H1 (cell line): ENCODE data around the gene SPCS1. TPM values are rescaled to one million over a fixed set of nuclear protein-coding genes. Genes with fewer than 3 reads are reported as not detected.

Experiments used
- BCL11A ChIP-seq, 2 experiments: IDR thresholded peaks; one replicate each; pipeline ENCODE4 v1.6.1; 2011; ENCODE audit warnings: low read depth in 2 of 2, low read length in 2 of 2, mild to moderate bottlenecking in 2 of 2
- CBX5 ChIP-seq: fragments of 300-800, 300-1000 bp; sonication (generic); IDR thresholded peaks from 2 replicates; pipeline ENCODE4 v1.7.1; 2016; ENCODE audit warnings: antibody characterized with exemption, low read length, low read depth
- GTF2F1 ChIP-seq: IDR thresholded peaks from 2 replicates; pipeline ENCODE4 v1.6.1; 2012; ENCODE audit warnings: low read depth, low read length, improper control_type of control experiment, borderline replicate concordance
- HDAC6 ChIP-seq: IDR thresholded peaks from one replicate; pipeline ENCODE4 v1.7.1; 2012; ENCODE audit warnings: low read depth, mild to moderate bottlenecking, inconsistent platforms, low read length, moderate library complexity
- RAD21 ChIP-seq, 2 experiments: IDR thresholded peaks in 1 of 2; conservative IDR thresholded peaks in 1 of 2; 2 replicates each; pipeline ENCODE4 v1.6.1; 2011; ENCODE audit warnings: low read depth in 2 of 2, low read length in 2 of 2, improper control_type of control experiment in 1 of 2, inconsistent platforms in 1 of 2, mild to moderate bottlenecking in 1 of 2, moderate library complexity in 1 of 2
- TBP ChIP-seq: IDR thresholded peaks from 2 replicates; pipeline ENCODE4 v1.6.1; 2011; ENCODE audit warnings: low read depth, low read length, improper control_type of control experiment
- polyA plus RNA-seq, 7 experiments: library from polyadenylated mRNA; depleted of rRNA in 3 of 7; stranded (reverse) in 5 of 7; unstranded in 2 of 7; fragments of >200 nt in 5 of 7; fragments of 200-250 nt in 2 of 7; gene quantifications; 1 replicate in 5 of 7; 2 replicates in 1 of 7; 4 replicates in 1 of 7; pipeline versions ENCODE4 v1.2.1 to v1.2.3, GENCODE V29; 2011 to 2013; ENCODE audit warnings: missing spikeins in 2 of 7, mixed read lengths in 2 of 7
- total RNA-seq: library from RNA; stranded (reverse); fragmentation: NEBNext Ultra II Directional; extraction: Animal tissue kit (Norgen Biotek cat#: 25700); gene quantifications from 2 replicates; pipeline ENCODE4 v1.2.1, GENCODE V29; 2021
- TF ChIP-seq, protein P1 (sequence below): fragments of 300-600 bp; sonication (generic); IDR thresholded peaks from 2 replicates; pipeline ENCODE4 v1.7.1; 2012; ENCODE audit warnings: low read length, moderate library complexity, mild to moderate bottlenecking, inconsistent platforms; ENCODE audit not compliant: insufficient replicate concordance

Gene SPCS1
- total and polyA plus RNA-seq, 2 of the 8 experiments (the other 6 are each of a cell fraction or from before 2014, with no cell fraction given): 104 to 191 TPM

DNA sequence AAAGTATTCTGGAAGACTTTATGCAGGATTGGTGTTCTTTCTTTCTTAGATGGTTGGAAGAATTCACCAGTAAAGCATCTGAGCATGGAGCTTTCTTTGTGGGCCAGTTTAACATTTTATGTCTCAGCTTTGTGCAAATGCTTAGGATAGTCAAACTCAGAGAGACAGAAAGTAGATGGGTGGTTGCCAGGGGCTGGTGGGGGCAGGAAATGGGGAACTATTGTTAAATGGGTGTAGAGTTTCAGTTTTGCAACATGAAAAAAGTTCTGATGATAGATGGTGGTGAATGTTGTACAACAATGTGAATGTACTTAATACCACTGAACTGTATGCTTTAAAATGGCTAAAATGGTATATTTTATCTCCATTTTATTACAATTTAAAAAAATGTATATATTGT lies 24.8 kb downstream of the SPCS1 start (continued):
- TF ChIP-seq, protein P1, sequence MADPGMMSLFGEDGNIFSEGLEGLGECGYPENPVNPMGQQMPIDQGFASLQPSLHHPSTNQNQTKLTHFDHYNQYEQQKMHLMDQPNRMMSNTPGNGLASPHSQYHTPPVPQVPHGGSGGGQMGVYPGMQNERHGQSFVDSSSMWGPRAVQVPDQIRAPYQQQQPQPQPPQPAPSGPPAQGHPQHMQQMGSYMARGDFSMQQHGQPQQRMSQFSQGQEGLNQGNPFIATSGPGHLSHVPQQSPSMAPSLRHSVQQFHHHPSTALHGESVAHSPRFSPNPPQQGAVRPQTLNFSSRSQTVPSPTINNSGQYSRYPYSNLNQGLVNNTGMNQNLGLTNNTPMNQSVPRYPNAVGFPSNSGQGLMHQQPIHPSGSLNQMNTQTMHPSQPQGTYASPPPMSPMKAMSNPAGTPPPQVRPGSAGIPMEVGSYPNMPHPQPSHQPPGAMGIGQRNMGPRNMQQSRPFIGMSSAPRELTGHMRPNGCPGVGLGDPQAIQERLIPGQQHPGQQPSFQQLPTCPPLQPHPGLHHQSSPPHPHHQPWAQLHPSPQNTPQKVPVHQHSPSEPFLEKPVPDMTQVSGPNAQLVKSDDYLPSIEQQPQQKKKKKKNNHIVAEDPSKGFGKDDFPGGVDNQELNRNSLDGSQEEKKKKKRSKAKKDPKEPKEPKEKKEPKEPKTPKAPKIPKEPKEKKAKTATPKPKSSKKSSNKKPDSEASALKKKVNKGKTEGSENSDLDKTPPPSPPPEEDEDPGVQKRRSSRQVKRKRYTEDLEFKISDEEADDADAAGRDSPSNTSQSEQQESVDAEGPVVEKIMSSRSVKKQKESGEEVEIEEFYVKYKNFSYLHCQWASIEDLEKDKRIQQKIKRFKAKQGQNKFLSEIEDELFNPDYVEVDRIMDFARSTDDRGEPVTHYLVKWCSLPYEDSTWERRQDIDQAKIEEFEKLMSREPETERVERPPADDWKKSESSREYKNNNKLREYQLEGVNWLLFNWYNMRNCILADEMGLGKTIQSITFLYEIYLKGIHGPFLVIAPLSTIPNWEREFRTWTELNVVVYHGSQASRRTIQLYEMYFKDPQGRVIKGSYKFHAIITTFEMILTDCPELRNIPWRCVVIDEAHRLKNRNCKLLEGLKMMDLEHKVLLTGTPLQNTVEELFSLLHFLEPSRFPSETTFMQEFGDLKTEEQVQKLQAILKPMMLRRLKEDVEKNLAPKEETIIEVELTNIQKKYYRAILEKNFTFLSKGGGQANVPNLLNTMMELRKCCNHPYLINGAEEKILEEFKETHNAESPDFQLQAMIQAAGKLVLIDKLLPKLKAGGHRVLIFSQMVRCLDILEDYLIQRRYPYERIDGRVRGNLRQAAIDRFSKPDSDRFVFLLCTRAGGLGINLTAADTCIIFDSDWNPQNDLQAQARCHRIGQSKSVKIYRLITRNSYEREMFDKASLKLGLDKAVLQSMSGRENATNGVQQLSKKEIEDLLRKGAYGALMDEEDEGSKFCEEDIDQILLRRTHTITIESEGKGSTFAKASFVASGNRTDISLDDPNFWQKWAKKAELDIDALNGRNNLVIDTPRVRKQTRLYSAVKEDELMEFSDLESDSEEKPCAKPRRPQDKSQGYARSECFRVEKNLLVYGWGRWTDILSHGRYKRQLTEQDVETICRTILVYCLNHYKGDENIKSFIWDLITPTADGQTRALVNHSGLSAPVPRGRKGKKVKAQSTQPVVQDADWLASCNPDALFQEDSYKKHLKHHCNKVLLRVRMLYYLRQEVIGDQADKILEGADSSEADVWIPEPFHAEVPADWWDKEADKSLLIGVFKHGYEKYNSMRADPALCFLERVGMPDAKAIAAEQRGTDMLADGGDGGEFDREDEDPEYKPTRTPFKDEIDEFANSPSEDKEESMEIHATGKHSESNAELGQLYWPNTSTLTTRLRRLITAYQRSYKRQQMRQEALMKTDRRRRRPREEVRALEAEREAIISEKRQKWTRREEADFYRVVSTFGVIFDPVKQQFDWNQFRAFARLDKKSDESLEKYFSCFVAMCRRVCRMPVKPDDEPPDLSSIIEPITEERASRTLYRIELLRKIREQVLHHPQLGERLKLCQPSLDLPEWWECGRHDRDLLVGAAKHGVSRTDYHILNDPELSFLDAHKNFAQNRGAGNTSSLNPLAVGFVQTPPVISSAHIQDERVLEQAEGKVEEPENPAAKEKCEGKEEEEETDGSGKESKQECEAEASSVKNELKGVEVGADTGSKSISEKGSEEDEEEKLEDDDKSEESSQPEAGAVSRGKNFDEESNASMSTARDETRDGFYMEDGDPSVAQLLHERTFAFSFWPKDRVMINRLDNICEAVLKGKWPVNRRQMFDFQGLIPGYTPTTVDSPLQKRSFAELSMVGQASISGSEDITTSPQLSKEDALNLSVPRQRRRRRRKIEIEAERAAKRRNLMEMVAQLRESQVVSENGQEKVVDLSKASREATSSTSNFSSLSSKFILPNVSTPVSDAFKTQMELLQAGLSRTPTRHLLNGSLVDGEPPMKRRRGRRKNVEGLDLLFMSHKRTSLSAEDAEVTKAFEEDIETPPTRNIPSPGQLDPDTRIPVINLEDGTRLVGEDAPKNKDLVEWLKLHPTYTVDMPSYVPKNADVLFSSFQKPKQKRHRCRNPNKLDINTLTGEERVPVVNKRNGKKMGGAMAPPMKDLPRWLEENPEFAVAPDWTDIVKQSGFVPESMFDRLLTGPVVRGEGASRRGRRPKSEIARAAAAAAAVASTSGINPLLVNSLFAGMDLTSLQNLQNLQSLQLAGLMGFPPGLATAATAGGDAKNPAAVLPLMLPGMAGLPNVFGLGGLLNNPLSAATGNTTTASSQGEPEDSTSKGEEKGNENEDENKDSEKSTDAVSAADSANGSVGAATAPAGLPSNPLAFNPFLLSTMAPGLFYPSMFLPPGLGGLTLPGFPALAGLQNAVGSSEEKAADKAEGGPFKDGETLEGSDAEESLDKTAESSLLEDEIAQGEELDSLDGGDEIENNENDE: no peak
- TF ChIP-seq RAD21 (IDR thresholded peaks at IDR 0.05 in 1 of 2, conservative IDR thresholded peaks at IDR 0.05 in 1 of 2; ENCODE audit: low read depth in 2 of 2, low read length in 2 of 2) (no peak), GTF2F1 (no peak), HDAC6 (no peak), CBX5 (no peak), TBP (no peak), BCL11A (IDR thresholded peaks at IDR 0.05; ENCODE audit: low read depth in 2 of 2, low read length in 2 of 2) (no peak)
